NB4 (cell line): ENCODE measurements around the gene PARP8.

ENCODE experiments used
- TF ChIP-seq, protein P1 (sequence below): IDR thresholded peaks from one replicate; pipeline ENCODE4 v1.5.1; 2012; ENCODE audit warnings: low read depth, low read length
- TF ChIP-seq, protein P2 (sequence below): IDR thresholded peaks from 2 replicates; pipeline ENCODE4 v1.6.1; 2011; ENCODE audit warnings: low read depth, low read length

DNA sequence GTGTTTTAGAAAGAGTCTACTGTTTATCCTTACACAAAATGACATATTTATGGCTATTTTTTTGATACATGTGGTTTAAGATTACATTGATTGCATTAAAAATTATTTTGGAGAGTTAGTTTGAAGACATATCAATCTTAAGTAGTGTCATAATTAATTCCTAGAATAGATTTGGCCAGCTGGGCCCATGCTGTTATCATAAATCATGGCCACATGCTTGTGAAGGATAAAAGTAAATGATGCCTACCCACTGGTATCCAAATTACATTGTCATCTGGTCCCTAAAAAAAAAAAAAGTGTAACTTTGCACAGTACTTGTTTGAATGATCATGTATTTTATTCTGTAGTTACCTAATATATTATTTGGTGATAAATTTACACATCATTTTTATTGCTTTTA, 96.9 kb downstream of the PARP8 start:
- TF ChIP-seq, protein P1, sequence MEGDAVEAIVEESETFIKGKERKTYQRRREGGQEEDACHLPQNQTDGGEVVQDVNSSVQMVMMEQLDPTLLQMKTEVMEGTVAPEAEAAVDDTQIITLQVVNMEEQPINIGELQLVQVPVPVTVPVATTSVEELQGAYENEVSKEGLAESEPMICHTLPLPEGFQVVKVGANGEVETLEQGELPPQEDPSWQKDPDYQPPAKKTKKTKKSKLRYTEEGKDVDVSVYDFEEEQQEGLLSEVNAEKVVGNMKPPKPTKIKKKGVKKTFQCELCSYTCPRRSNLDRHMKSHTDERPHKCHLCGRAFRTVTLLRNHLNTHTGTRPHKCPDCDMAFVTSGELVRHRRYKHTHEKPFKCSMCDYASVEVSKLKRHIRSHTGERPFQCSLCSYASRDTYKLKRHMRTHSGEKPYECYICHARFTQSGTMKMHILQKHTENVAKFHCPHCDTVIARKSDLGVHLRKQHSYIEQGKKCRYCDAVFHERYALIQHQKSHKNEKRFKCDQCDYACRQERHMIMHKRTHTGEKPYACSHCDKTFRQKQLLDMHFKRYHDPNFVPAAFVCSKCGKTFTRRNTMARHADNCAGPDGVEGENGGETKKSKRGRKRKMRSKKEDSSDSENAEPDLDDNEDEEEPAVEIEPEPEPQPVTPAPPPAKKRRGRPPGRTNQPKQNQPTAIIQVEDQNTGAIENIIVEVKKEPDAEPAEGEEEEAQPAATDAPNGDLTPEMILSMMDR, result no peak
- TF ChIP-seq, protein P2, sequence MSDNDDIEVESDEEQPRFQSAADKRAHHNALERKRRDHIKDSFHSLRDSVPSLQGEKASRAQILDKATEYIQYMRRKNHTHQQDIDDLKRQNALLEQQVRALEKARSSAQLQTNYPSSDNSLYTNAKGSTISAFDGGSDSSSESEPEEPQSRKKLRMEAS, result no peak
